PC-3 (cell line): ENCODE measurements around the gene SKOR1. TPM values are rescaled to one million over a fixed set of nuclear protein-coding genes. Genes with fewer than 3 reads are reported as not detected.

Experiments
- ATAC-seq: fragments of 200-7000 bp; cut with Tn5 transposase; 2 replicates; pipeline ENCODE4 v1.9.1; 2020; ENCODE audit warnings: mild to moderate bottlenecking, moderate library complexity
- BruUV-seq: library from RNA; stranded (reverse); fragments of 400-500 nt; replicated peaks from 2 replicates; lab custom pipeline; 2021; lab: Mats Ljungman, UMichigan
- CTCF ChIA-PET: fragments of 300-600 bp; sonication (Branson Sonifier 250); formaldehyde crosslinking; loops from one replicate; lab custom pipeline; 2022; ENCODE audit warnings: antibody characterized with exemption; lab: Charles Lee
- POLR2A ChIA-PET: fragments of 300-600 bp; sonication (Branson Sonifier 250); formaldehyde crosslinking; loops from one replicate; lab custom pipeline; 2022; ENCODE audit warnings: antibody characterized with exemption; ENCODE audit not compliant: unreplicated experiment; lab: Charles Lee
- DNase-seq: peaks from one replicate; pipeline ENCODE4 v3.0.0-alpha.2; 2015
- H2AFZ ChIP-seq: fragments of 300-600 bp; sonication (generic); 2 replicates; pipeline ENCODE4 v1.6.0; 2016; ENCODE audit warnings: antibody characterized with exemption, low read length
- H3F3A ChIP-seq: fragments of 300-600 bp; sonication (generic); one replicate; pipeline ENCODE4 v1.6.0; 2017; ENCODE audit warnings: antibody characterized with exemption, low read length, control low read depth, mild to moderate bottlenecking; ENCODE audit not compliant: unreplicated experiment
- H3K27ac ChIP-seq: fragments of 300-600 bp; sonication (generic); 2 replicates; pipeline ENCODE4 v1.5.1; 2016; ENCODE audit warnings: mild to moderate bottlenecking, low read length
- H3K27me3 ChIP-seq: fragments of 300-600 bp; sonication (generic); 2 replicates; pipeline ENCODE4 v1.6.1; 2016; ENCODE audit warnings: low read length, mixed read lengths
- H3K36me3 ChIP-seq: fragments of 300-600 bp; sonication (generic); 2 replicates; pipeline ENCODE4 v1.6.1; 2016; ENCODE audit warnings: low read depth, mixed run types, low read length, mixed read lengths
- H3K4me1 ChIP-seq: fragments of 300-600 bp; sonication (generic); 2 replicates; pipeline ENCODE4 v1.5.1; 2016; ENCODE audit warnings: low read length; ENCODE audit not compliant: insufficient read depth
- H3K4me2 ChIP-seq: fragments of 300-600 bp; sonication (generic); 2 replicates; pipeline ENCODE4 v1.6.0; 2016; ENCODE audit warnings: low read length
- H3K4me3 ChIP-seq: fragments of 300-600 bp; sonication (generic); 2 replicates; pipeline ENCODE4 v1.5.1; 2016; ENCODE audit warnings: mild to moderate bottlenecking, low read length, mixed read lengths
- H3K79me2 ChIP-seq: fragments of 300-600 bp; sonication (generic); 2 replicates; pipeline ENCODE4 v1.6.1; 2017; ENCODE audit warnings: low read length, mixed read lengths
- H3K9ac ChIP-seq: fragments of 300-600 bp; sonication (generic); 2 replicates; pipeline ENCODE4 v1.6.0; 2016; ENCODE audit warnings: mild to moderate bottlenecking, low read length
- H3K9me2 ChIP-seq: fragments of 300-600 bp; sonication (generic); replicated peaks from 2 replicates; pipeline ENCODE4 v1.6.1; 2016; ENCODE audit warnings: mixed run types, low read length, mixed read lengths
- H3K9me3 ChIP-seq: fragments of 300-600 bp; sonication (generic); 2 replicates; pipeline ENCODE4 v1.6.1; 2016; ENCODE audit warnings: low read length, mixed read lengths
- H4K20me1 ChIP-seq: fragments of 300-600 bp; sonication (generic); 2 replicates; pipeline ENCODE4 v1.6.1; 2016; ENCODE audit warnings: low read length, mixed read lengths
- CTCF ChIP-seq: fragments of 300-600 bp; sonication (generic); conservative IDR thresholded peaks from 2 replicates; pipeline ENCODE4 v1.5.1; 2017; ENCODE audit warnings: antibody characterized with exemption, low read depth, mild to moderate bottlenecking, low read length
- EZH2 ChIP-seq: fragments of 300-600 bp; sonication (generic); IDR thresholded peaks from one replicate; pipeline ENCODE4 v1.6.1; 2017; ENCODE audit warnings: antibody characterized with exemption, mild to moderate bottlenecking, low read length; ENCODE audit not compliant: unreplicated experiment
- EZH2phosphoT487 ChIP-seq: fragments of 300-600 bp; sonication (generic); IDR thresholded peaks from 2 replicates; pipeline ENCODE4 v1.6.1; 2018; ENCODE audit warnings: mild to moderate bottlenecking, antibody characterized with exemption, low read length, borderline replicate concordance
- intact Hi-C: fragments of 100-400 bp; cut with micrococcal nuclease; formaldehyde crosslinking; loops from 2 replicates; pipeline ENCODE4 v1.9.0; 2023
- total RNA-seq: library from RNA; depleted of rRNA; stranded (reverse); fragments of >200 nt; gene quantifications from 2 replicates; pipeline ENCODE4 v1.2.3, GENCODE V29; 2014

Gene SKOR1
- total RNA-seq, 1 experiment from 2014 or later = 0.11 TPM

- BruUV-seq = no TSS peak
- POLR2A ChIA-PET = no interaction called here
- no peaks in the 10 kb centered on the region for H3K27me3 ChIP-seq
- intact Hi-C loops = no loop called here
- no peaks in the 10 kb centered on the region for H3K79me2 ChIP-seq
- DNase-seq (no peak), ATAC-seq (no peak)
- H4K20me1 ChIP-seq = no peaks in the 10 kb centered on the region
- H3K9me2 ChIP-seq = no peaks in the 10 kb centered on the region
- H3K36me3 ChIP-seq = no peaks in the 10 kb centered on the region
- H2AFZ ChIP-seq = no peak overlapping the region
- H3K9me3 ChIP-seq = no peaks in the 10 kb centered on the region
- no peak overlapping the region for H3K9ac ChIP-seq
- CTCF ChIA-PET = no interaction called here
- no peak for TF ChIP-seq EZH2phosphoT487
- no peak overlapping the region for H3K27ac ChIP-seq
- H3K4me2 ChIP-seq = no peak overlapping the region
- no peak overlapping the region for H3K4me3 ChIP-seq
- H3K4me1 ChIP-seq = no peaks in the 10 kb centered on the region
- H3F3A ChIP-seq = no peaks in the 10 kb centered on the region
Measured at GRCh38 chr15:67784090-67784781, 41.1 kb upstream of the SKOR1 start.

GRCh38 chr15:67784856-67785430 lies 40.4 kb upstream of the SKOR1 start:
- Histone ChIP-seq H3K9me2 (no peaks in the 10 kb centered on the region), H3K4me1 (no peaks in the 10 kb centered on the region), H3K79me2 (no peaks in the 10 kb centered on the region), H3K36me3 (no peaks in the 10 kb centered on the region), H3K27me3 (no peaks in the 10 kb centered on the region), H4K20me1 (no peaks in the 10 kb centered on the region), H3K27ac (no peak overlapping the region), H3K9ac (no peak overlapping the region), H3F3A (no peaks in the 10 kb centered on the region), H3K4me3 (no peak overlapping the region), H3K9me3 (no peaks in the 10 kb centered on the region), H3K4me2 (no peak overlapping the region), H2AFZ (no peak overlapping the region)
- ChIA-PET CTCF (no interaction called here), POLR2A (no interaction called here)
- TF ChIP-seq EZH2 (no peak), EZH2phosphoT487 (no peak), CTCF (no peak)
- no TSS peak for BruUV-seq
- DNase-seq (no peak), ATAC-seq (no peak)
- intact Hi-C loops = no loop called here

GRCh38 chr15:67785431-67785830 lies 39.9 kb upstream of the SKOR1 start:
- no peaks in the 10 kb centered on the region for H4K20me1 ChIP-seq
- H3K4me2 ChIP-seq = no peak overlapping the region
- no peaks in the 10 kb centered on the region for H3K9me3 ChIP-seq
- CTCF ChIA-PET = no interaction called here
- H3K9me2 ChIP-seq = no peaks in the 10 kb centered on the region
- DNase-seq (no peak), ATAC-seq (no peak)
- H3K27me3 ChIP-seq = no peaks in the 10 kb centered on the region
- no peaks in the 10 kb centered on the region for H3K79me2 ChIP-seq
- H3F3A ChIP-seq = no peaks in the 10 kb centered on the region
- no peak overlapping the region for H3K4me3 ChIP-seq
- POLR2A ChIA-PET = no interaction called here
- no peaks in the 10 kb centered on the region for H3K36me3 ChIP-seq
- H2AFZ ChIP-seq = no peak overlapping the region
- intact Hi-C loops = no loop called here
- BruUV-seq = no TSS peak
- TF ChIP-seq EZH2phosphoT487 (no peak), EZH2 (no peak), CTCF (no peak)
- H3K27ac ChIP-seq = no peak overlapping the region
- no peaks in the 10 kb centered on the region for H3K4me1 ChIP-seq
- no peak overlapping the region for H3K9ac ChIP-seq
